K562 (cell line): Measurements from ENCODE around the gene RILP. TPM values are rescaled to one million over a fixed set of nuclear protein-coding genes. Genes with fewer than 3 reads are reported as not detected.

Experiments
- MGA ChIP-seq: fragments of 450-650 bp; IDR thresholded peaks from 2 replicates; pipeline ENCODE4 v1.6.1; 2016; ENCODE audit warnings: mild to moderate bottlenecking, moderate library complexity
- MYC ChIP-seq, 2 experiments: fragments of 250-450 bp in 1 of 2; sonication (Bioruptor Pico) in 1 of 2; IDR thresholded peaks; 2 replicates each; pipeline versions ENCODE4 v1.5.1 to v1.6.1; 2012 to 2021; ENCODE audit warnings: low read depth in 2 of 2, borderline replicate concordance in 1 of 2, improper control_type of control experiment in 1 of 2, low read length in 1 of 2, mild to moderate bottlenecking in 1 of 2, moderate library complexity in 1 of 2
- NEUROD1 ChIP-seq: fragments of 150-350 bp; IDR thresholded peaks from 2 replicates; pipeline ENCODE4 v1.6.1; 2014; ENCODE audit warnings: borderline replicate concordance, low read length, low read depth; ENCODE audit not compliant: partially characterized antibody
- NR3C1 ChIP-seq: sonication (generic); formaldehyde crosslinking; IDR thresholded peaks from 2 replicates; pipeline ENCODE4 v1.8.1; 2022; ENCODE audit warnings: missing genetic modification reagents
- POLR2H ChIP-seq: IDR thresholded peaks from 2 replicates; pipeline ENCODE4 v1.6.1; 2016; ENCODE audit warnings: missing genetic modification characterization, low read depth, mild to moderate bottlenecking, control low read depth, missing compliant biosample characterization, moderate library complexity
- RBFOX2 ChIP-seq: fragments of 200-400 bp; formaldehyde crosslinking; IDR thresholded peaks from 2 replicates; pipeline ENCODE4 v1.6.1; 2017; ENCODE audit warnings: low read depth, mild to moderate bottlenecking, low read length, moderate library complexity
- TGIF2 ChIP-seq: sonication (generic); formaldehyde crosslinking; IDR thresholded peaks from 2 replicates; pipeline ENCODE4 v1.8.1; 2022; ENCODE audit warnings: mild to moderate bottlenecking, missing genetic modification reagents, moderate library complexity
- ZHX1 ChIP-seq: fragments of 150-350 bp; conservative IDR thresholded peaks from 2 replicates; pipeline ENCODE4 v1.6.1; 2014; ENCODE audit warnings: low read length
- ZNF740 ChIP-seq, 3 experiments: fragments of 200-800 bp in 1 of 3; sonication (Bioruptor generic) in 1 of 3; sonication (generic) in 1 of 3; formaldehyde crosslinking in 1 of 3; IDR thresholded peaks; 2 replicates each; pipeline versions ENCODE4 v1.6.1 to v1.8.0; 2016 to 2022; ENCODE audit warnings: mild to moderate bottlenecking in 2 of 3, missing compliant biosample characterization in 2 of 3, missing genetic modification characterization in 2 of 3, missing genetic modification reagents in 1 of 3
- polyA plus RNA-seq, 8 experiments: library from polyadenylated mRNA; depleted of rRNA in 4 of 8; stranded (reverse) in 5 of 8; unstranded in 3 of 8; fragments of >200 nt; fragmentation: Nextera tagmentation in 2 of 8; fragmentation: Illumina TruSeq in 1 of 8; extraction: Ambion mirVana in 2 of 8; extraction: Trizol in 1 of 8; gene quantifications; 2 replicates each; pipeline versions ENCODE4 v1.2.1 to v1.2.3, GENCODE V29; 2011 to 2014; ENCODE audit warnings: inconsistent platforms in 1 of 8, missing spikeins in 1 of 8
- total RNA-seq, 7 experiments: library from RNA; depleted of rRNA in 6 of 7; stranded (reverse); fragments of >200 nt in 6 of 7; fragmentation: Illumina TruSeq in 2 of 7; extraction: Trizol in 2 of 7; gene quantifications; 2 replicates each; pipeline versions ENCODE4 v1.2.1 to v1.2.3, GENCODE V29; 2011 to 2021; ENCODE audit warnings: low replicate concordance in 1 of 7

RILP gene
- total and polyA plus RNA-seq, 9 of the 15 experiments (the other 6 are each of a cell fraction or from before 2014, with no cell fraction given): 0.75 to 54.9 (median 27.8) TPM

DNA sequence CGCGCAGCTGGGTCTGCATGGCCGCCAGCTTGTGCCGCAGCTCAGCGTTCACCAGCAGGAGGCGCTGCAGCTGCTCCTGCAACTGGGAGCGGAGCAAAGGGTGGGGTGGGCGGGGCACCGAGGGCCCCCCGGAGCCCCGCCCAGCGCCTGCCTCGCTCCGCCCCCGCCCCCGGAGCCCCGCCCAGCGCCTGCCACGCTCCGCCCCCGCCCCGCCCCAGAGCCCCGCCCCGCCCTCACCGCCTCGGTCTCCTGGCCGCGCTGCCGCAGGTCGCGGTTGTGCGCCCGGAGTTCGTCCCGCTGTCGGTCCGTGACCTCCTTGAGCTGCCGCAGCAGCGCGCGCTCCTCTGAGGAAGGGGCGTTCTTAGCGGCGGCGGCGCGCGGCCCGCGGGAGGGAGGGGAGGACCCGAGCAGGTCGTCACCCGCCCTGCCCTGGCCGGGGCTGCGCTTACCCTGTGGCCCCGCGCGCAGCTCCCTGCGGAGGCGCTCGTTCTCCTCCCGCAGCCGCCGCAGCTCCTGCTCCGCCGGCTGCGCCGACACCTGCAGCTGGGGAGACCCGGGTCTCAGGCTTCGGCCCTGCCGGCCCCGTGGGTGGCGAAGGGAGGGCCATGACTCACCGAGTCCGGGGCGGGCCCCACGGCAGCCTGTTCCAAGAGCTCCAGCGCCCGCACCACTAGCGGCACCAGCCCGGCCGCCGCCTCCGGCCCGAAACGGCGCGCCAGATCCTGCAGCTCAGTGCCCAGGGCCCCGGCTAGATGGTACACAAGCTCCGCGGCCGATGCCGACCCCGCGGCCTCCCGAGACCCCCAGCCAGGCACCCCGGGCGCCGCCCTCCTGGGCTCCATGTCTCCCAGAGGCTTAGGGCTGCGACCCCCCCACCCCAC lies 463 bp downstream of the RILP start (continued):
- TF ChIP-seq MGA: no peak
- TF ChIP-seq RBFOX2: peak; percentile 88
- no peak for TF ChIP-seq ZHX1
- TF ChIP-seq NEUROD1: no peak
- no peak for TF ChIP-seq TGIF2 (CRISPR knock-in tag)
- peak; percentile 66; the same call in 1 of the 2 replicates for TF ChIP-seq ZNF740 (CRISPR knock-in tag; IDR thresholded peaks at IDR 0.05)
- peak in 1 of 2 experiments; percentile 91; a peak in 2 of 4 replicates for TF ChIP-seq ZNF740 (tag; IDR thresholded peaks at IDR 0.05)
- TF ChIP-seq POLR2H: peak; percentile 73
- TF ChIP-seq NR3C1 (CRISPR knock-in tag): peak; percentile 67; the same call in 1 of the 2 replicates
- TF ChIP-seq MYC (IDR thresholded peaks at IDR 0.05; ENCODE audit: low read depth, low read length): peak; percentile 65; the same call in 1 of the 2 replicates
- TF ChIP-seq MYC (CRISPR knock-in tag; IDR thresholded peaks at IDR 0.05; ENCODE audit: borderline replicate concordance, low read depth): no peak
